ENCODE results near the gene GNAQ. TPM values are rescaled to one million over a fixed set of nuclear protein-coding genes. Genes with fewer than 3 reads are reported as not detected.
"Not testable (repeated sequence)": the region's sequence is repeated elsewhere in the genome, so short reads cannot be mapped to it uniquely, and the experiment has no call there.

GNAQ gene
- polyA plus RNA-seq, 1 of the 3 experiments (the other 2 are of a cell fraction), result 20.9 TPM

GRCh38 chr9:77687737-77688136 is 343.9 kb downstream of the GNAQ start:
- H3K36me3 ChIP-seq (replicated peaks in 1 of 2; ENCODE audit: control insufficient read depth in 1 of 2, insufficient read depth in 2 of 2, low read length in 1 of 2); POLR2A ChIA-PET; H3K27me3 ChIP-seq (ENCODE audit: insufficient read depth); H3K9ac ChIP-seq; H3K9me2 ChIP-seq; H4K20me1 ChIP-seq (ENCODE audit: insufficient read depth); H3K4me3 ChIP-seq (ENCODE audit: low read depth in 2 of 2, low read length in 1 of 2); DNase-seq; H3K4me2 ChIP-seq; H2AFZ ChIP-seq (ENCODE audit: low read depth); H3K27ac ChIP-seq (ENCODE audit: low read depth in 2 of 2, low read length in 1 of 2); H3K4me1 ChIP-seq (ENCODE audit: control insufficient read depth in 1 of 2, insufficient read depth in 2 of 2, low read depth in 1 of 2, low read length in 1 of 2); H3K9me3 ChIP-seq; H3K79me2 ChIP-seq (ENCODE audit: insufficient read depth); CTCF ChIA-PET; H3F3A ChIP-seq (replicated peaks; ENCODE audit: insufficient read depth): not testable (repeated sequence)
- 90% methylated on average over 8 of the region's 11 CpGs for WGBS (ENCODE audit: low lambda C conversion rate)

DNA sequence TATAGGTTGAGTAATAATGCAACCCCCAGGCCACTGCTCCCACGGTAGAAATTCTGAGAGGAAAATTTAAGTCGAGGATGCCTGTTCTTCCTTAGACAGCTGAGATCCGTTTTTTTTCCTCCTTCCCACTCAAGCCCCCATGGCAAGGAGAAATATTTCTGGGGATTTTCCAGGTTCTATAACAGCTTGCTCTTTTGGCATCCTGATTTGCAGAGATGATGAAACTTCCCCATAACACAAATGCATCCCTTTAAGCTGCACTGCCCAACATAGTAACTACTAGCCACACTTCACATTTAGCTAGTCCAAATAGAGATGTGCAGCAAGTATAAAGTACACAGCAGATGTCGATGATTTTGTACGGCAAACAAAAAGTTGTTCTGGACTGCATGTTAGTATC is 351.0 kb downstream of the GNAQ start:
- Histone ChIP-seq H3K4me2 (no peak overlapping the region), H3K9me3 (no peaks in the 10 kb centered on the region), H4K20me1 (ENCODE audit: insufficient read depth) (no peaks in the 10 kb centered on the region), H2AFZ (ENCODE audit: low read depth) (no peak overlapping the region), H3K4me1 (ENCODE audit: control insufficient read depth in 1 of 2, insufficient read depth in 2 of 2, low read depth in 1 of 2, low read length in 1 of 2) (no peaks in the 10 kb centered on the region; a peak in 1 of 4 replicates), H3F3A (replicated peaks; ENCODE audit: insufficient read depth) (no peaks in the 10 kb centered on the region), H3K36me3 (replicated peaks in 1 of 2; ENCODE audit: control insufficient read depth in 1 of 2, insufficient read depth in 2 of 2, low read length in 1 of 2) (no peaks in the 10 kb centered on the region), H3K9me2 (no peaks in the 10 kb centered on the region), H3K27me3 (ENCODE audit: insufficient read depth) (no peaks in the 10 kb centered on the region), H3K9ac (no peak overlapping the region), H3K4me3 (ENCODE audit: low read depth in 2 of 2, low read length in 1 of 2) (no peak overlapping the region), H3K79me2 (ENCODE audit: insufficient read depth) (no peaks in the 10 kb centered on the region), H3K27ac (ENCODE audit: low read depth in 2 of 2, low read length in 1 of 2) (no peak overlapping the region)
- CTCF ChIA-PET, result interaction anchor here (1.0 kb wide), 1 partner anchor 223 kb away, joined by 3 read pairs; no protein-coding TSS in a partner anchor
- POLR2A ChIA-PET, result no interaction called here
- no peak for DNase-seq
- WGBS (ENCODE audit: low lambda C conversion rate), result 72% methylated on average over 5 of the region's 5 CpGs
- no peak for TF ChIP-seq FOXM1 (IDR thresholded peaks at IDR 0.05; ENCODE audit: low read depth)

DNA sequence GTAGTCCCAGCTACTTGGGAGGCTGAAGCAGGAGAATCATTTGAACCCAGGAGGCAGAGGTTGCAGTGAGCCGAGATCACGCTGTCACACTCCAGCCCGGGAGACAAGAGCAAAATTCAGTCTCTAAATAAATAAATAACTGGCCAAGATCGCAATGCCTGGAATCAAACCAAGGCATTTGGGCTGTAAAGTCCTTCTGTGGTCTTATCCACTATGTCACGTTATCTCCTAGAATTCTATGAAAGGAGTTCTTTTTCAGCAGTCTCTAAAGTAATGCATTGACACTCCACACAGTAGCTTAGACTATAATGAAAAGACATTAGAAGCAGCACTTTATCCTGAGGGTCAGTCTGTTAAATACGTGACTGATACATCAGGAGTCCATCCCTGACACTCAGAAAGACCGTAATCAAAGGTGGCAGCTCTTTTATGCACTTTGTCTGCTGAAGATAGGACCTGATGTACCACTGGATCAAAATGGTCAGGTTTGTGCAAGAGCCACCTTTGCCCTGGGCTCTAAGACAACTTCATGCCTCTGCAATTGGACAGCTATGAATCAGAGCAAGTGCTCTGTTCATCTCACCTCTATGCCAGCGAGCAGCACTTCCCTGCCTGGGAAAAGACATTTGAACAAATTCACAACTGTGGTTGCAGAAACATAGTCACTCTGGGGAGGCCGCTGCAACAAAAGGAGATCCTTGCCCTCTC is 351.8 kb downstream of the GNAQ start:
- POLR2A ChIA-PET, result no interaction called here
- Histone ChIP-seq H4K20me1 (ENCODE audit: insufficient read depth) (no peaks in the 10 kb centered on the region), H3K9ac (no peak overlapping the region), H3K4me2 (no peak overlapping the region), H3K27me3 (ENCODE audit: insufficient read depth) (no peaks in the 10 kb centered on the region), H3K27ac (ENCODE audit: low read depth in 2 of 2, low read length in 1 of 2) (no peak overlapping the region), H2AFZ (ENCODE audit: low read depth) (no peak overlapping the region), H3K9me3 (no peaks in the 10 kb centered on the region), H3K9me2 (no peaks in the 10 kb centered on the region), H3F3A (replicated peaks; ENCODE audit: insufficient read depth) (no peaks in the 10 kb centered on the region), H3K36me3 (replicated peaks in 1 of 2; ENCODE audit: control insufficient read depth in 1 of 2, insufficient read depth in 2 of 2, low read length in 1 of 2) (no peaks in the 10 kb centered on the region), H3K79me2 (ENCODE audit: insufficient read depth) (no peaks in the 10 kb centered on the region), H3K4me1 (ENCODE audit: control insufficient read depth in 1 of 2, insufficient read depth in 2 of 2, low read depth in 1 of 2, low read length in 1 of 2) (no peaks in the 10 kb centered on the region; a peak in 1 of 4 replicates), H3K4me3 (ENCODE audit: low read depth in 2 of 2, low read length in 1 of 2) (no peak overlapping the region)
- CTCF ChIA-PET, result no interaction called here
- TF ChIP-seq EP300 (IDR thresholded peaks at IDR 0.05; ENCODE audit: borderline replicate concordance in 1 of 2, low read depth in 1 of 2, low read length in 1 of 2) (no peak), POLR2AphosphoS5 (IDR thresholded peaks at IDR 0.05; ENCODE audit: low read depth, low read length) (no peak), NFIC (IDR thresholded peaks at IDR 0.05; ENCODE audit: borderline replicate concordance) (no peak), CHD2 (IDR thresholded peaks at IDR 0.05; ENCODE audit: low read length, partially characterized antibody) (no peak), MAX (IDR thresholded peaks at IDR 0.05; ENCODE audit: low read depth) (no peak), RCOR1 (IDR thresholded peaks at IDR 0.05; ENCODE audit: low read length) (no peak)
- DNase-seq, result no peak
- 93% methylated on average over 9 of the region's 9 CpGs for WGBS (ENCODE audit: low lambda C conversion rate)

All from SK-N-SH (cell line).